ENCODE measurements around the gene CLPX.
A peak's percentile ranks its signal among the peaks of the same experiment; 100 is the strongest.
"Not testable (repeated sequence)": the region's sequence is repeated elsewhere in the genome, so short reads cannot be mapped to it uniquely, and the experiment has no call there.

CLPX gene

DNA sequence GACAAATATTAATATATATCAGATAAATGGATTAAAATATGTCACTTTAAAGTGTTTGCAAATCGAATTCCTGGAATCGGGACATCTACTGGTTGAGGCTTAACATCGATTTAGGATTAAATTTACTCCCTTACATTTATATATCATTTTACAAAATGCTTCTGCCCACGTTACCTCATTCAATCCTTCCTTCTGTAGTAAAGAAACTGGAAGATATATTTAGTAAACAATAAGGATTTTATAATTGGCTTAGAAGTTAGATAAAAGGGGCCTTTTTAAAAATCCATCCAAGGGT lies 1.3 kb downstream of the CLPX start:
- peak overlapping the region; percentile 86 to 94 for H3K27ac ChIP-seq (ENCODE audit: insufficient read depth in 1 of 2, low read depth in 1 of 2, low read length in 2 of 2, poor library complexity in 1 of 2, severe bottlenecking in 2 of 2)
- H3K36me3 ChIP-seq (ENCODE audit: control insufficient read depth in 4 of 4, insufficient read depth in 4 of 4, low read length in 3 of 4): peaks cover 0 to 14% (median 6%) of the 10 kb centered on the region in 4 experiments
- CTCF ChIA-PET: interaction anchor here (1.9 to 8.6 kb wide), 2 partner anchors 87 to 114 kb away, joined by 6 to 80 read pairs; no protein-coding TSS in a partner anchor
- H3K4me1 ChIP-seq (ENCODE audit: control extremely low read depth in 1 of 4, control insufficient read depth in 4 of 4, insufficient read depth in 4 of 4, low read length in 3 of 4): peaks cover 9 to 24% (median 19%) of the 10 kb centered on the region in 4 experiments
- no peaks in the 10 kb centered on the region for H3K9me3 ChIP-seq (ENCODE audit: control extremely low read depth in 1 of 5, control insufficient read depth in 4 of 5, insufficient read depth in 2 of 5, low read depth in 1 of 5, low read length in 4 of 5)
- POLR2A ChIA-PET: interaction anchor here (1.0 to 2.6 kb wide), 2 partner anchors 23 to 103 kb away, joined by 3 to 15 read pairs; partner anchors contain the start of gene PARP16
- H3K27me3 ChIP-seq (replicated peaks in 2 of 5; ENCODE audit: control insufficient read depth in 4 of 5, insufficient read depth in 5 of 5, low read length in 4 of 5): no peaks in the 10 kb centered on the region
- DNase-seq: no peak
- no CpG with 5 or more reads among the region's 4 CpGs for WGBS (ENCODE audit: insufficient coverage)
- peak overlapping the region in 6 of 7 experiments; percentile 88 to 96 (median 92) for H3K4me3 ChIP-seq (ENCODE audit: control insufficient read depth in 1 of 7, extremely low read depth in 1 of 7, insufficient read depth in 4 of 7, low read depth in 2 of 7, low read length in 6 of 7)

DNA sequence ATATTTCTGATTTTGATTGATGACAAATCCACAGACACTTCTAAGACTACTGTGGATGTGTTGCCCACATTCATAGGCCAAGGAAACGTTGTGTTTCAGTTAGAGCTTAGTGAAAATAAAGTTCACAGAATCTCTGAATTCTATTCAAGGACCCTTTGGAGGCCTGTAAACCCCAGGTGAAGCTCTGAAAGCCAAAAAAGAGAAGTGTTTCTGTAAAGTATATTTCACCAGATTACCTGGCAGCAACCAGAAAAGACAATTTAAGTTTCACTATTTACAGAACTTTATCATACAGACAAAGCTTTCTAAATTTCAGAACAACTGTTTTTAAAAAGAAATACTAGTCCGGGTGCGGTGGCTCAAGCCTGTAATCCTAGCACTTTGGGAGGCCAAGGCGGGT lies 2.6 kb downstream of the CLPX start:
- Histone ChIP-seq H3K27ac (ENCODE audit: insufficient read depth in 1 of 2, low read depth in 1 of 2, low read length in 2 of 2, poor library complexity in 1 of 2, severe bottlenecking in 2 of 2) (no peak overlapping the region), H3K36me3 (ENCODE audit: control insufficient read depth in 4 of 4, insufficient read depth in 4 of 4, low read length in 3 of 4) (peaks cover 0 to 22% (median 12%) of the 10 kb centered on the region in 4 experiments), H3K9me3 (ENCODE audit: control extremely low read depth in 1 of 5, control insufficient read depth in 4 of 5, insufficient read depth in 2 of 5, low read depth in 1 of 5, low read length in 4 of 5) (no peaks in the 10 kb centered on the region), H3K27me3 (replicated peaks in 2 of 5; ENCODE audit: control insufficient read depth in 4 of 5, insufficient read depth in 5 of 5, low read length in 4 of 5) (no peaks in the 10 kb centered on the region), H3K4me1 (ENCODE audit: control extremely low read depth in 1 of 4, control insufficient read depth in 4 of 4, insufficient read depth in 4 of 4, low read length in 3 of 4) (peaks cover 9 to 24% (median 19%) of the 10 kb centered on the region in 4 experiments), H3K4me3 (ENCODE audit: control insufficient read depth in 1 of 7, extremely low read depth in 1 of 7, insufficient read depth in 4 of 7, low read depth in 2 of 7, low read length in 6 of 7) (peak overlapping the region in 1 of 7 experiments; percentile 16)
- 100% methylated on average over 3 of the region's 4 CpGs for WGBS (ENCODE audit: insufficient coverage)
- POLR2A ChIA-PET: interaction anchor here (0.6 kb wide), 1 partner anchor 122 kb away, joined by 6 read pairs; the partner anchor contains the start of gene RNU5B-1
- CTCF ChIA-PET: interaction anchor here (1.4 kb wide), 1 partner anchor 33 kb away, joined by 4 read pairs; no protein-coding TSS in a partner anchor
- DNase-seq: peak in 1 of 3 donors; percentile 2

DNA sequence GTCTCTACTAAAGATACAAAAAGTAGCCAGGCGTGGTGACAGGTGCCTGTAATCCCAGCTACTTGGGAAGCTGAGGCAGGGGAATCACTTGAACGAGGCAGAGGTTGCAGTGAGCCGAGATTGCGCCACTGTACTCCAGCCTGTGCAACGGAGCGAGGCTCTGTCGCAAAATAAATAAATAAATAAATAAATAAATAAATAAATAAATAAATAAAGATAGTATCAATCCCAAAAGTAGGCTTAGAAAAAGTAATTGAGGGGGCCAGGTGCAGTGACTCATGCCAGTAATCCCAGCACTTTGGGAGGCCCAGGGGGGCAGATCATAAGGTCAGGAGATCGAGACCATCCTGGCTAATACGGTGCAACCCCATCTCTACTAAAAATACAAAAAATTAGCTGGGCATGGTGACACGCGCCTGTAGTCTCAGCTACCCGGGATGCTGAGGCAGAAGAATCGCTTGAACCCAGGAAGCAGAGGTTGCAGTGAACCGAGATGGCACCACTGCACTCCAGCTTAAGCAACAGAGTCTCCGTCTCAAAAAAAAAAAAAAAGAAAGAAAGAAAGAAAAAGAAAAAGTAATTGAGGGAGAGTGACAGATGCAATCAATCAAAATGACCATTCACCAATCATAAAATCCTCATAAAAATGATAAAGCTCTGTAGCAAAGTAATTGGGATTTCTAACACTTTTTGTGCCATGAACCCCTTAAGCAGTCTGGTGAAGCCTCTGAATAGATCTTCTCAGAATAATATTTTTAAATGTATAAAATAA lies 3.4 kb downstream of the CLPX start:
- 93% methylated on average over 4 of the region's 15 CpGs for WGBS (ENCODE audit: insufficient coverage)
- ChIA-PET CTCF (interaction anchor here (0.6 to 1.4 kb wide), 2 partner anchors 33 to 100 kb away, joined by 4 read pairs; no protein-coding TSS in a partner anchor), POLR2A (interaction anchor here (0.6 to 0.7 kb wide), 2 partner anchors 123 to 454 kb away, joined by 3 to 6 read pairs; partner anchors contain the start of gene RNU5B-1)
- H3K36me3 ChIP-seq (ENCODE audit: control insufficient read depth in 4 of 4, insufficient read depth in 4 of 4, low read length in 3 of 4): peaks cover 5 to 29% (median 16%) of the 10 kb centered on the region in 4 experiments
- not testable (repeated sequence) for DNase-seq; H3K27me3 ChIP-seq (replicated peaks in 2 of 5; ENCODE audit: control insufficient read depth in 4 of 5, insufficient read depth in 5 of 5, low read length in 4 of 5); H3K27ac ChIP-seq (ENCODE audit: insufficient read depth in 1 of 2, low read depth in 1 of 2, low read length in 2 of 2, poor library complexity in 1 of 2, severe bottlenecking in 2 of 2); H3K9me3 ChIP-seq (ENCODE audit: control extremely low read depth in 1 of 5, control insufficient read depth in 4 of 5, insufficient read depth in 2 of 5, low read depth in 1 of 5, low read length in 4 of 5); H3K4me3 ChIP-seq (ENCODE audit: control insufficient read depth in 1 of 7, extremely low read depth in 1 of 7, insufficient read depth in 4 of 7, low read depth in 2 of 7, low read length in 6 of 7)
- peaks cover 9 to 24% (median 19%) of the 10 kb centered on the region in 4 experiments for H3K4me1 ChIP-seq (ENCODE audit: control extremely low read depth in 1 of 4, control insufficient read depth in 4 of 4, insufficient read depth in 4 of 4, low read length in 3 of 4)

DNA sequence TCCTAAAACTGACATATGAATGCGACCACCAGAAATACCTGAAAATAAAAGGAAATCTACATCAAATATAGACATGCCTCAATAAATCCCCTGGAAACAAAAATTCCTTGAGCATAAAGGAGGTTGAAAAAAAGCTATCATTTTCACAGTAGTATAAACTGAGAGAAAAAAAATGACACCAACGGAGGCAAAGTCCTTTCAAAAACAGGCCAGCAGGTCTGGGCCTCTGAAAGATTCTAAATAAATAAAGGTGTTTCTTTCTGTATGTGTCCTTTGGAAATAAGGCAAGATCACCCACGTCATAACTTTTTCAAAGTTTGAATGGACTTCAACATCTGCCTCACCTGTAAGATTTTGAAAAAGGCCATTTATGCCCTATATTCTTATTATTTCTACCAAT lies 5.0 kb downstream of the CLPX start:
- H3K36me3 ChIP-seq (ENCODE audit: control insufficient read depth in 4 of 4, insufficient read depth in 4 of 4, low read length in 3 of 4): peaks cover 8 to 41% (median 25%) of the 10 kb centered on the region in 4 experiments
- ChIA-PET POLR2A (no interaction called here), CTCF (no interaction called here)
- no peaks in the 10 kb centered on the region for H3K9me3 ChIP-seq (ENCODE audit: control extremely low read depth in 1 of 5, control insufficient read depth in 4 of 5, insufficient read depth in 2 of 5, low read depth in 1 of 5, low read length in 4 of 5)
- DNase-seq: no peak
- no peak overlapping the region for H3K4me3 ChIP-seq (ENCODE audit: control insufficient read depth in 1 of 7, extremely low read depth in 1 of 7, insufficient read depth in 4 of 7, low read depth in 2 of 7, low read length in 6 of 7)
- no peaks in the 10 kb centered on the region for H3K27me3 ChIP-seq (replicated peaks in 2 of 5; ENCODE audit: control insufficient read depth in 4 of 5, insufficient read depth in 5 of 5, low read length in 4 of 5)
- peaks cover 6 to 19% (median 14%) of the 10 kb centered on the region in 4 experiments for H3K4me1 ChIP-seq (ENCODE audit: control extremely low read depth in 1 of 4, control insufficient read depth in 4 of 4, insufficient read depth in 4 of 4, low read length in 3 of 4)
- 80% methylated on average over 1 of the region's 3 CpGs for WGBS (ENCODE audit: insufficient coverage)
- H3K27ac ChIP-seq (ENCODE audit: insufficient read depth in 1 of 2, low read depth in 1 of 2, low read length in 2 of 2, poor library complexity in 1 of 2, severe bottlenecking in 2 of 2): no peak overlapping the region

DNA sequence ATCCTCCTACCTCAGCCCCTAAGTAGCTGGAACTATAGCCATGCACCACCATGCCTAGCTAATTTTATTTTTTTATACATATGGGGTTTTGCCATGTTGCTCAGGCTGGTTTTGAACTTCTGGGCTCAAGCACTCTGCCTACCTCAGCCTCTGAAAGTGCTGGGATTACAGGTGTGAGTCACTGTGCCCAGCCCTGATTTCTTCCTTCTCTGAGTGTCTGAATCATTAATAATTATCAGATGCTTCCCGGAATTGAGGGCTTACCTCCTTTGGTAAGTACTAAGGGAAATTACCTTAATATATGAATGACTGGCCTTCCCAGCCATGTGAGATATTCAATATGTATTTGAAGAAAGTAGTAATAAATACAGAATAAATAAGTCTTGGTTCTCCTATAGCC lies 7.2 kb downstream of the CLPX start:
- no CpG with 5 or more reads among the region's 1 CpG for WGBS (ENCODE audit: insufficient coverage)
- Histone ChIP-seq H3K27me3 (replicated peaks in 2 of 5; ENCODE audit: control insufficient read depth in 4 of 5, insufficient read depth in 5 of 5, low read length in 4 of 5) (no peaks in the 10 kb centered on the region), H3K9me3 (ENCODE audit: control extremely low read depth in 1 of 5, control insufficient read depth in 4 of 5, insufficient read depth in 2 of 5, low read depth in 1 of 5, low read length in 4 of 5) (no peaks in the 10 kb centered on the region), H3K27ac (ENCODE audit: insufficient read depth in 1 of 2, low read depth in 1 of 2, low read length in 2 of 2, poor library complexity in 1 of 2, severe bottlenecking in 2 of 2) (no peak overlapping the region), H3K4me1 (ENCODE audit: control extremely low read depth in 1 of 4, control insufficient read depth in 4 of 4, insufficient read depth in 4 of 4, low read length in 3 of 4) (peaks cover 0 to 8% (median 6%) of the 10 kb centered on the region in 4 experiments), H3K36me3 (ENCODE audit: control insufficient read depth in 4 of 4, insufficient read depth in 4 of 4, low read length in 3 of 4) (peaks cover 14 to 53% (median 34%) of the 10 kb centered on the region in 4 experiments), H3K4me3 (ENCODE audit: control insufficient read depth in 1 of 7, extremely low read depth in 1 of 7, insufficient read depth in 4 of 7, low read depth in 2 of 7, low read length in 6 of 7) (no peak overlapping the region)
- CTCF ChIA-PET: interaction anchor here (0.7 kb wide), 1 partner anchor 38 kb away, joined by 3 read pairs; no protein-coding TSS in a partner anchor
- no peak for DNase-seq
- POLR2A ChIA-PET: interaction anchor here (0.7 kb wide), 1 partner anchor 34 kb away, joined by 3 read pairs; no protein-coding TSS in a partner anchor

DNA sequence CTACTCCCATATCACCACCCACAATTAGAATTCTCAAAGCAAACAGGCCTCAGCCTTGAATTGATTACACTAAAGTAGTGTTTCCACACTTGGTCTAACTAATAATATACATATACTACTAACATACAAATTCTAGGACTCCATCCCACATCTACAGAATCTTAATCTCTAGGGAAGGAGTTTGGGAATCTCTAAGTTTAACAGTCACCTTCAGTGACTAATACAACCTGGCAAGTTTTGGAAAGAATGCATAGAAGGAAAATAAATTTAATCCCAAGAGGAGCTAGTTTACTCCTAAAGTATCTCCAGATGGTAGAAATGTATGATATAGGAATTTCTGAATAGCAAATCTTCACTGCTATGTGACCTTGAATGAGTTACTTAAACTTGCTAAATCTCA lies 9.1 kb downstream of the CLPX start:
- H3K27ac ChIP-seq (ENCODE audit: insufficient read depth in 1 of 2, low read depth in 1 of 2, low read length in 2 of 2, poor library complexity in 1 of 2, severe bottlenecking in 2 of 2): peak overlapping the region in 1 of 2 experiments; percentile 2
- ChIA-PET CTCF (no interaction called here), POLR2A (no interaction called here)
- no peak overlapping the region for H3K4me3 ChIP-seq (ENCODE audit: control insufficient read depth in 1 of 7, extremely low read depth in 1 of 7, insufficient read depth in 4 of 7, low read depth in 2 of 7, low read length in 6 of 7)
- H3K27me3 ChIP-seq (replicated peaks in 2 of 5; ENCODE audit: control insufficient read depth in 4 of 5, insufficient read depth in 5 of 5, low read length in 4 of 5): no peaks in the 10 kb centered on the region
- no peak for DNase-seq
- H3K9me3 ChIP-seq (ENCODE audit: control extremely low read depth in 1 of 5, control insufficient read depth in 4 of 5, insufficient read depth in 2 of 5, low read depth in 1 of 5, low read length in 4 of 5): no peaks in the 10 kb centered on the region
- H3K4me1 ChIP-seq (ENCODE audit: control extremely low read depth in 1 of 4, control insufficient read depth in 4 of 4, insufficient read depth in 4 of 4, low read length in 3 of 4): no peaks in the 10 kb centered on the region
- H3K36me3 ChIP-seq (ENCODE audit: control insufficient read depth in 4 of 4, insufficient read depth in 4 of 4, low read length in 3 of 4): peaks cover 23 to 71% (median 44%) of the 10 kb centered on the region in 4 experiments

DNA sequence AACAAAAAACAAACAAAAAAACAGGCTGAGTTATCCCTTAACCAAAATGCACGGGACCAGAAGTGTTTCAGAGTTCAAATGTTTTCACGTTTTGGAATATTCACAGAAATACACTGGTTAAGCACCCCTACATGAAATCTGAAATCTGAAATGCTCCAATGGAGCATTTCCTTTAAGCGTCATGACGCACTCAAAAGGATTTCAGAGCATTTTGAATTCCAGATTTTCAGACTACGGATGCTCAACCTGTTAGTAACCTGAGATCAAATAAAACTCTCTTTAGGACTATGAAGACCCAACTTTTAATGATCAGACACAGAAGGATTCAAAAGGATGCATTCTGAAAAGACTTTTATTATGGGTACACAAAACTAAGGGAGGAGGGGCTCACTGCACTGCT lies 9.6 kb downstream of the CLPX start:
- no peak for DNase-seq
- 97% methylated on average over 4 of the region's 5 CpGs for WGBS (ENCODE audit: insufficient coverage)
- ChIA-PET CTCF (no interaction called here), POLR2A (no interaction called here)
- H3K27me3 ChIP-seq (replicated peaks in 2 of 5; ENCODE audit: control insufficient read depth in 4 of 5, insufficient read depth in 5 of 5, low read length in 4 of 5): no peaks in the 10 kb centered on the region
- H3K36me3 ChIP-seq (ENCODE audit: control insufficient read depth in 4 of 4, insufficient read depth in 4 of 4, low read length in 3 of 4): peaks cover 23 to 71% (median 44%) of the 10 kb centered on the region in 4 experiments
- H3K27ac ChIP-seq (ENCODE audit: insufficient read depth in 1 of 2, low read depth in 1 of 2, low read length in 2 of 2, poor library complexity in 1 of 2, severe bottlenecking in 2 of 2): peak overlapping the region in 1 of 2 experiments; percentile 2
- no peaks in the 10 kb centered on the region for H3K4me1 ChIP-seq (ENCODE audit: control extremely low read depth in 1 of 4, control insufficient read depth in 4 of 4, insufficient read depth in 4 of 4, low read length in 3 of 4)
- no peaks in the 10 kb centered on the region for H3K9me3 ChIP-seq (ENCODE audit: control extremely low read depth in 1 of 5, control insufficient read depth in 4 of 5, insufficient read depth in 2 of 5, low read depth in 1 of 5, low read length in 4 of 5)
- no peak overlapping the region for H3K4me3 ChIP-seq (ENCODE audit: control insufficient read depth in 1 of 7, extremely low read depth in 1 of 7, insufficient read depth in 4 of 7, low read depth in 2 of 7, low read length in 6 of 7)

Data from common myeloid progenitor, CD34-positive (primary cell).